HCT116 (cell line): ENCODE results near the gene SCNN1B. TPM values are rescaled to one million over a fixed set of nuclear protein-coding genes. Genes with fewer than 3 reads are reported as not detected.

Source experiments
- ATAC-seq: fragments of 200-7000 bp; cut with Tn5 transposase; 2 replicates; pipeline ENCODE4 v1.9.1; 2020; ENCODE audit warnings: mild to moderate bottlenecking, moderate library complexity
- BruUV-seq: library from RNA; stranded (reverse); fragments of 400-500 nt; replicated peaks from 2 replicates; lab custom pipeline; 2021; lab: Mats Ljungman, UMichigan
- CTCF ChIA-PET: fragments of 300-600 bp; sonication (Branson Sonifier 250); formaldehyde crosslinking; loops from one replicate; lab custom pipeline; 2021; ENCODE audit warnings: antibody characterized with exemption; lab: Charles Lee
- POLR2A ChIA-PET: fragments of 300-600, 350-600 bp; sonication (Branson Sonifier 250); formaldehyde crosslinking; loops from one replicate; lab custom pipeline; 2021; ENCODE audit warnings: antibody characterized with exemption; lab: Charles Lee
- RAD21 ChIA-PET, 2 experiments: fragments of 300-600 bp; sonication (Branson Sonifier 250); formaldehyde crosslinking; loops; one replicate each; lab custom pipeline; 2023; ENCODE audit warnings: low total read pairs in 2 of 2; ENCODE audit not compliant: uncharacterized antibody in 2 of 2, unreplicated experiment in 2 of 2, low non-redundant PET in 1 of 2; lab: Charles Lee
- DNase-seq: peaks from one replicate; pipeline ENCODE4 v3.0.0-alpha.2; 2010; ENCODE audit warnings: low read depth, low spot score
- H2AFZ ChIP-seq: fragments of 200-600 bp; shearing (Covaris generic), sonication (generic); 2 replicates; pipeline ENCODE4 v1.6.1; 2017; ENCODE audit warnings: low read depth, mixed run types, mixed read lengths, antibody characterized with exemption, low read length; ENCODE audit not compliant: poor library complexity, severe bottlenecking
- H3K27ac ChIP-seq: 2 replicates; pipeline ENCODE4 v1.5.1; 2012; ENCODE audit warnings: low read depth, low read length
- H3K27me3 ChIP-seq: fragments of 200-600 bp; sonication (generic); 2 replicates; pipeline ENCODE4 v1.6.1; 2016; ENCODE audit warnings: mixed run types, low read length, mixed read lengths; ENCODE audit not compliant: insufficient read depth
- H3K36me3 ChIP-seq, 2 experiments: fragments of 200-500 bp in 1 of 2; fragments of 200-600 bp in 1 of 2; sonication (Bioruptor generic) in 1 of 2; sonication (generic) in 1 of 2; 2 replicates each; pipeline versions ENCODE4 v1.5.1 to v1.6.1; 2014 to 2016; ENCODE audit warnings: low read length in 2 of 2, inconsistent platforms in 1 of 2, mixed read lengths in 1 of 2, mixed run types in 1 of 2; ENCODE audit not compliant: insufficient read depth in 2 of 2, control insufficient read depth in 1 of 2
- H3K4me1 ChIP-seq, 2 experiments: fragments of 200-600 bp in 1 of 2; sonication (generic) in 1 of 2; 2 replicates each; pipeline versions ENCODE4 v1.5.1 to v1.6.1; 2012 to 2017; ENCODE audit warnings: low read length in 2 of 2, inconsistent platforms in 1 of 2, mild to moderate bottlenecking in 1 of 2, mixed read lengths in 1 of 2, mixed run types in 1 of 2, moderate library complexity in 1 of 2; ENCODE audit not compliant: insufficient read depth in 2 of 2, control insufficient read depth in 1 of 2
- H3K4me2 ChIP-seq: fragments of 200-600 bp; sonication (generic); 2 replicates; pipeline ENCODE4 v1.6.1; 2017; ENCODE audit warnings: mixed run types, low read length, mixed read lengths
- H3K4me3 ChIP-seq, 2 experiments: fragments of 200-600 bp in 1 of 2; sonication (generic) in 1 of 2; replicated peaks in 1 of 2; 2 replicates each; pipeline ENCODE4 v1.5.1; 2011 to 2016; ENCODE audit warnings: low read length in 2 of 2, control low read depth in 1 of 2, low read depth in 1 of 2, mild to moderate bottlenecking in 1 of 2, mixed read lengths in 1 of 2, mixed run types in 1 of 2
- H3K79me2 ChIP-seq: fragments of 200-600 bp; sonication (generic); 2 replicates; pipeline ENCODE4 v1.6.1; 2017; ENCODE audit warnings: mild to moderate bottlenecking, mixed run types, low read length, moderate library complexity, mixed read lengths; ENCODE audit not compliant: insufficient read depth
- H3K9ac ChIP-seq: fragments of 200-600 bp; sonication (generic); 2 replicates; pipeline ENCODE4 v1.6.1; 2016; ENCODE audit warnings: low read length, mixed read lengths
- H3K9me2 ChIP-seq: fragments of 200-600 bp; sonication (generic), shearing (Covaris generic); 2 replicates; pipeline ENCODE4 v1.6.1; 2017; ENCODE audit warnings: mixed run types, mild to moderate bottlenecking, moderate library complexity; ENCODE audit not compliant: insufficient read depth
- H3K9me3 ChIP-seq, 2 experiments: fragments of 200-500 bp in 1 of 2; fragments of 200-600 bp in 1 of 2; sonication (Bioruptor generic) in 1 of 2; sonication (generic) in 1 of 2; 2 replicates each; pipeline ENCODE4 v1.6.1; 2014 to 2017; ENCODE audit warnings: low read length in 2 of 2, mixed read lengths in 2 of 2, inconsistent platforms in 1 of 2, low read depth in 1 of 2, mild to moderate bottlenecking in 1 of 2, mixed run types in 1 of 2, moderate library complexity in 1 of 2; ENCODE audit not compliant: control insufficient read depth in 1 of 2, insufficient read depth in 1 of 2
- H4K20me1 ChIP-seq: fragments of 200-600 bp; sonication (generic), shearing (Covaris generic); 2 replicates; pipeline ENCODE4 v1.6.1; 2017; ENCODE audit warnings: mixed run types, mild to moderate bottlenecking, moderate library complexity; ENCODE audit not compliant: insufficient read depth
- CEBPB ChIP-seq: IDR thresholded peaks from 2 replicates; pipeline ENCODE4 v1.6.1; 2012; ENCODE audit warnings: low read depth
- CTCF ChIP-seq, 3 experiments: fragments of 200-600 bp in 1 of 3; sonication (generic) in 1 of 3; IDR thresholded peaks in 2 of 3; conservative IDR thresholded peaks in 1 of 3; 2 replicates each; pipeline ENCODE4 v1.5.1; 2012 to 2017; ENCODE audit warnings: low read depth in 2 of 3, low read length in 2 of 3, antibody characterized with exemption in 1 of 3, borderline replicate concordance in 1 of 3, control low read depth in 1 of 3, mild to moderate bottlenecking in 1 of 3, mixed read lengths in 1 of 3, mixed run types in 1 of 3, moderate library complexity in 1 of 3; ENCODE audit not compliant: insufficient read depth in 1 of 3
- EZH2 ChIP-seq: fragments of 200-600 bp; sonication (generic); IDR thresholded peaks from 2 replicates; pipeline ENCODE4 v1.6.1; 2017; ENCODE audit warnings: antibody characterized with exemption, mixed run types
- MAX ChIP-seq: IDR thresholded peaks from 2 replicates; pipeline ENCODE4 v1.6.1; 2012
- POLR2A ChIP-seq: IDR thresholded peaks from 2 replicates; pipeline ENCODE4 v1.7.0; 2011; ENCODE audit warnings: borderline replicate concordance; ENCODE audit not compliant: insufficient read depth, insufficient read length; ENCODE audit errors: extremely low read depth
- POLR2AphosphoS5 ChIP-seq: IDR thresholded peaks from 2 replicates; pipeline ENCODE4 v1.6.1; 2011; ENCODE audit warnings: mild to moderate bottlenecking, low read depth, low read length, moderate library complexity
- RAD21 ChIP-seq: IDR thresholded peaks from 2 replicates; pipeline ENCODE4 v1.6.1; 2012; ENCODE audit warnings: low read depth, mild to moderate bottlenecking
- YY1 ChIP-seq: IDR thresholded peaks from 2 replicates; pipeline ENCODE4 v1.6.1; 2011; ENCODE audit warnings: low read length, low read depth, moderate library complexity, mild to moderate bottlenecking; ENCODE audit not compliant: insufficient replicate concordance; ENCODE audit errors: extremely low read depth
- ZBTB33 ChIP-seq: IDR thresholded peaks from 2 replicates; pipeline ENCODE4 v1.6.1; 2011; ENCODE audit warnings: mild to moderate bottlenecking, low read length, moderate library complexity; ENCODE audit not compliant: insufficient replicate concordance; ENCODE audit errors: extremely low read depth
- ZFX ChIP-seq: fragments of 450-650 bp; IDR thresholded peaks from 2 replicates; pipeline ENCODE4 v1.6.1; 2017
- intact Hi-C: fragments of 100-400 bp; cut with micrococcal nuclease; formaldehyde crosslinking; loops from 2 replicates; pipeline ENCODE4 v1.10.0; 2022
- total RNA-seq: library from RNA; stranded (reverse); gene quantifications from one replicate; pipeline ENCODE4 v1.2.1, GENCODE V29; 2021; ENCODE audit not compliant: unreplicated experiment

Gene SCNN1B
- total RNA-seq, 1 experiment from 2014 or later = 0.37 TPM

GRCh38 chr16:23402100-23402499, 100.0 kb downstream of the SCNN1B start:
- H3K27me3 ChIP-seq = no peaks in the 10 kb centered on the region
- no peak for ATAC-seq
- CTCF ChIA-PET = no interaction called here
- no TSS peak for BruUV-seq
- H3K9me2 ChIP-seq = no peaks in the 10 kb centered on the region
- no peak for DNase-seq
- POLR2A ChIA-PET = no interaction called here
- TF ChIP-seq RAD21 (no peak), ZFX (no peak), EZH2 (no peak), YY1 (no peak), CTCF (IDR thresholded peaks at IDR 0.05 in 2 of 3, conservative IDR thresholded peaks at IDR 0.05 in 1 of 3; ENCODE audit: borderline replicate concordance in 1 of 3, insufficient read depth in 1 of 3, low read depth in 2 of 3, low read length in 2 of 3) (no peak), CEBPB (no peak), POLR2A (no peak), POLR2AphosphoS5 (no peak), MAX (no peak), ZBTB33 (no peak)
- H3K36me3 ChIP-seq = peaks cover 12 to 16% of the 10 kb centered on the region in 2 experiments
- intact Hi-C loops = no loop called here
- H3K4me2 ChIP-seq = no peak overlapping the region
- no peak overlapping the region for H2AFZ ChIP-seq
- RAD21 ChIA-PET = no interaction called here
- no peak overlapping the region for H3K4me3 ChIP-seq
- no peaks in the 10 kb centered on the region for H3K9me3 ChIP-seq
- no peak overlapping the region for H3K27ac ChIP-seq
- no peaks in the 10 kb centered on the region for H4K20me1 ChIP-seq
- no peaks in the 10 kb centered on the region for H3K79me2 ChIP-seq
- no peaks in the 10 kb centered on the region for H3K4me1 ChIP-seq
- no peak overlapping the region for H3K9ac ChIP-seq
